Activated naive CD4-positive, alpha-beta T cell treated with anti-CD3 and anti-CD28 coated beads, Interleukin-2, amount 50 U/mL, for 16 hours (primary cell): ENCODE measurements around the gene NDFIP1.
A peak's percentile ranks its signal among the peaks of the same experiment; 100 is the strongest.

Source experiments
- DNase-seq: peaks from one replicate; pipeline ENCODE4 v3.0.0-alpha.2; 2020

NDFIP1 gene

DNA sequence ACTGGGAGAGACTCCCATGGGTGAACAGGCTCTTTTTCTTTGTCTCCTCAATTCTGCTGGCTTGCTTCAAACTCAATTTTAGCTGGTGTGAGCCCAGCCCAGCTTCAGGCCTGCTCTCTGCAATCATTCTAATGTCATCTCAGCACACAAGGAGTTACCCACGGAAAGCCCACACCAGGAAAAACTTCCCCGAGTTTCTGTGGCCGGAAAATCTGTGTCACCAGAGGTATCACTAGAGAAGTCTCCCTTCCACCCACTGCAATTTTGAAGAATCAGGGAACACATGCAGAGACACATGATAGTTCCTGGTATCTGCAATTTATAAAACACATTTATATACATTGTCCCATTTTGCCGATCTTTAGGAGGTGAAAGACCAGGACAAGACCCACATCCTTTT is 13.5 kb upstream of the NDFIP1 start:
- DNase-seq, result peak; percentile 56

DNA sequence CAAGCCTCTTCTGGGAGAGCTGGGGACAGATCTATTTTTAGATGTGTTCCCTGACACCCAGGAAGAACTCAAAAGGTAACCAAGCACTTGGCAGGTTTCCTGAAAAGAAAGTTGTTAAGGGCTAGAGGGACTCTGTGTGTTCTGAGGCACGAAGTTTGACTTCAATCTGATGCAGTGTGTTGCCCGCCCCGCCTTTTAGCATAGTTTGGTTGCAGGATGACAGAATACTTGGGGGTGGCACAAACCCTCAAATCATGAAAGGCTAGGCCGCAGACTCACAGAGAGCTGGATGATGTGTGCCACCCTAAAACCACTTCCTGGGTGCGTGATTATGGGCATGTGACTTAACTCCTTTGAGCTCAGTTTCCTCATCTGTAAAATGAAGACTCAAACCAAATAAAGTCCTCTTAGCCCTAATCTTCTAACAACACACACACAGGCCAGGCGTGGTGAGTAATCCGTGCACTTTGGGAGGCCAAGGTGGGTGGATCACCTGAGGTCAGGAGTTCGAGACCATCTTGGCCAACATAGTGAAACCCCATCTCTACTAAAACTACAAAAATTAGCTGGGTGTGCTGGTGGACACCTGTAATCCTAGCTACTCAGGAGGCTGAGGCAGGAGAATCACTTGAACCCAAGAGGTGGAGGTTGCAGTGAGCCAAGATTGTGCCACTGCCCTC is 12.8 kb upstream of the NDFIP1 start:
- DNase-seq, result peak; percentile 81

DNA sequence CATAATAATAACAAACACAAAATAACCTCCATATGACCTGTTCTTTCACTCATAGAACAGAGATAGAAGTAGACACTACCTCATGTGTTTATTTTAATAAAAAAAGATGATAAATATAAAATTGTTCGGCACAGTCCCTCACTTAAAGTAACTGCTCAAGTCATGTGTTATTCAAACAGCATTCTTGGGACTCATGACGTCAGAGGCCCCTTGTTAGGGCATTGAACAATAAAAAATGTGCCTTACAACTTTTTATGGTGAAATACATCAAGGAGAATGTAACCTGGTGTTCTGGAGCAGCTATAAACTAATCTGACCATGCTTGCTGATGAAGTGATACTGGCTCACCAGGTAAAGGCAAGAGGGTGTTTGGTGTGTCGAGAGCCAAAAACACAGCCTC is 12.2 kb upstream of the NDFIP1 start:
- DNase-seq, result no peak

DNA sequence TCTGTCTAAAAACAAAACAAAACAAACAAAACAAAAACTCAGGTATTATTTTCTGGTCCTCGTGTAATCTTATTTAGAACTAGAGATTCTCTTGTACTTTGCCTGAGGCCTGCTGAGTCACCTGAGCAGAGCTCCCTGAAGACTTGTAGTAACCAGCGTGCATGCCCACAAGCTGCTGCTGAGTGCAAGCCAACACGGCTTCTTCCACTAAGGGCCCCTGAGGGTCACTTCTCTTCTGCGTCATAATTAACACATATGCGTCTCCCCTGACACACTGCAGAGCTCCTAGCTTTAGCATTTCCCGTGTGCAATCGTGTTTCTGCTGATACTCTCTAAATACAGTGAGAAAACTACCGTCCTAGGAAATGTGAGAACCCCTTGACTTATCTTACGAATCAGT is 10.9 kb upstream of the NDFIP1 start:
- peak; percentile 40 for DNase-seq

DNA sequence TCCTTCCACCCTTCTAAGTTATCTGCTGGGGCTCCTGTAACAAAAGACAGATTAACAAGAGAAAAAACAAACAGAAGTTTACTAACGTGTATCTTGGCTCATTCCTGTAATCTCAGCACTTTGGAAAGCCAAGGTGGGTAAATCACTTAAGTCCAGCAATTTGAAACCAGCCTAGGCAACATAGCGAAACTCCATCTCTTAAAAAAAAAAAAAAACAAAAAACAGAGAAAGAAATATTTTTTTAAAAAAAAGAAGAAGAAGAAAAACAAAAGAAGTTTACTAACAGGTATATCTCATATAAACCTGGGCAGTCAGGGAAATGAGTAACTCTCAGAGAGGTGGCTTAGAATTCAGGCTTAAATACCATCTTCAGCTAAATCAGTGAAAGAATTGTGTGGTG is 10.3 kb upstream of the NDFIP1 start:
- DNase-seq, result no peak

DNA sequence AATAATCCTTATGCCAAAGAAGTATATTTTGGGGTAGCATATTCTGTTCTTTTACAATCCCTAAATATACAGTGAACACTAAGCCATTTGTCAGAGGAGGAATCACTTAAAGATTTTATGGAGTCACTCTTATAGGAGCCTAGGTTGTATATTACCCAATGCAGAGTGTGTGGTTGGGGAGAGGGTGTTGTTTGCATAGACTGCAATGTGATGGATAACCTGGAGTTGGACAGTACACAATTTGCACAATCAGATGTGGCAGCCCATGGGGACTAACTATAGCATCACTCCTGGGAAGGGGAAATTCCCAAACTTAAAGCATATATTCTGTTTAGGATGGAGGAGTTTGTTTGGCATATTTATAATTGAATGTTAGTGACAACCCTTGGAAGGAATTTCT is 9.6 kb upstream of the NDFIP1 start:
- no peak for DNase-seq

DNA sequence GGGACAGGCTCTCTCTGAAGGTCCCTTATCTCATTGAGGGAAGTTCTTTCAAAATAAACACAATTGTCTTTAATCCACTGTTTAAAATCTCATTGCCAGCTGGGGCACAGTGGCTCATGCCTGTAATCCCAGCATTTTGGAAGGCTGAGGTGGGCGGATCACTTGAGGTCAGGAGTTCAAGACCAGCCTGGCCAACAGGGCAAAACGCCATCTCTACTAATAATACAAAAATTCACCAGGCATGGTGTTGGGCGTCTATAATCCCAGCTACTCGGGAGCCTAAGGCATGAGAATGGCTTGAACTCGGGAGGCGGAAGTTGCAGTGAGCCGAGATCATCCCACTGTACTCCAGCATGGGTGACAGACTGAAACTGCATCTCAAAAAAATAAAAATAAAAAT is 8.3 kb upstream of the NDFIP1 start:
- no peak for DNase-seq

DNA sequence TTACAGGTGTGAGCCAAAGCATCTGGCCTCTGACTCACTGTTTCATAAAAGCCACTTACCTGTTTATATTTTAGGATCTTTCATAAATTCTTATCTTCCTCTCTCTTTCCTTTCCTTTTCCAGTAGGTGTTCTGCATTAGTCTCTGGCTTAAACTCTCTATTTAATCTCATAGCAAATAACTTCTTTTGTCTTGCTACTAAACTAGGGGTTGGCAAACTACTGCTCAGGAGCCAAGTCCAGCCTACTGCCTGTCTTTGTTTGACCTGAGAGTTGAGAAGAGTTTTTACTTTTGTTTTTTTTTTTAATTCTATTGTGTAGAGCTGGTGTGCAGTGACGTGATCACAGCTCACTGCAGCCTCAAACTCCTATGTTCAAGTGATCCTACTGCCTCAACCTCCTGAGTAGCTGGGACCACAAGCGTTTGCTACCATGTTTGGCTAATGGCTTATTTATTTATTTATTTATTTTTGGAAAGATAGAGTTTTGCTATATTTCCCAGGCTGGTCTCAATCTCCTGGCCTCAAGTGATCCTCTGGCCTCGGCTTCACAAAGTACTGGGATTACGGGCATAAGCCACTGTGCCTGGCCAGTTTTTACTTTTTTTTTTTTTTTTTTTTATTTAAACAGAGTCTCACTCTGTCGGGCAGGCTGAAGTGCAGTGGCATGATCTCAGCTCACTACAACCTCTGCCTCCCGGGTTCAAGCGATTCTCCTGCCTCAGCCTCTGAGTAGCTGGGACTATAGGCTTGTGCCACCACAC is 5.4 kb upstream of the NDFIP1 start:
- no peak for DNase-seq

DNA sequence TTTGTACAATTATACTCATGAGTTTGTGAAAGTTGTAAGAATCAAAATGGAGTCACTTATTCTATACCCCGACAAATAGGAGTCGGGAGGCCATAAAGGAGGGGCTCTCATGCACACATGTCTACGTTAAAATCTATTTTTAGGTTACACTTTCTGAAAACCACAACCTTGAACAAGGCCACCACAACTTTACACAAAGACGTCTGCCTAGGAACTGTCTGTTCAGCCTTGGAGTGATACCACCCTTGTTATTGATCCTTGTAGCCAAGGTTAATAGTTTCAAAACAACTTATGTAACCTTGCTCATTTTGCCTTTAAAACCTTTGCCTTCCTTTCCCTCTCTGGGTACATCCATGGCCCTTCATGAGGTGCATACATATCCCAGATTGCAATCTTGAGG is 4.1 kb upstream of the NDFIP1 start:
- no peak for DNase-seq

DNA sequence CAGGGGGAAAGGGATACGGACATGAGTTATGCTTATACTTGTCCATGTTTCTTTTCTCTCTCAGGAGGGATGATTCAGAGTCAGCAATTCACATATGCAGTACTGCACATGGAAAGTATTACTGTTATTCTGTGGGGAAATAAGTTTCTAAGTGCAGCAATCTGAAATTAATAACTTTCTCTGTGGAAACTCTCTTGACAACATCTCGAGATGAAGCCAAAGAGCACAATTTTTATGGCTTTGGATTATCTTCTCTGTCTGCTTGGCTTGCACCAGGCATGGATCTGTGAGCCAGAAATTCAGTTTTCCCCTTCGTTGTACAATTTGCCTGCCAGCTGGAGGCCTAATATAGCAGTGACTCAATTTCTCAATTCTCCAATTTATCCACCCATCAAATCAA is 2.5 kb upstream of the NDFIP1 start:
- DNase-seq, result no peak

DNA sequence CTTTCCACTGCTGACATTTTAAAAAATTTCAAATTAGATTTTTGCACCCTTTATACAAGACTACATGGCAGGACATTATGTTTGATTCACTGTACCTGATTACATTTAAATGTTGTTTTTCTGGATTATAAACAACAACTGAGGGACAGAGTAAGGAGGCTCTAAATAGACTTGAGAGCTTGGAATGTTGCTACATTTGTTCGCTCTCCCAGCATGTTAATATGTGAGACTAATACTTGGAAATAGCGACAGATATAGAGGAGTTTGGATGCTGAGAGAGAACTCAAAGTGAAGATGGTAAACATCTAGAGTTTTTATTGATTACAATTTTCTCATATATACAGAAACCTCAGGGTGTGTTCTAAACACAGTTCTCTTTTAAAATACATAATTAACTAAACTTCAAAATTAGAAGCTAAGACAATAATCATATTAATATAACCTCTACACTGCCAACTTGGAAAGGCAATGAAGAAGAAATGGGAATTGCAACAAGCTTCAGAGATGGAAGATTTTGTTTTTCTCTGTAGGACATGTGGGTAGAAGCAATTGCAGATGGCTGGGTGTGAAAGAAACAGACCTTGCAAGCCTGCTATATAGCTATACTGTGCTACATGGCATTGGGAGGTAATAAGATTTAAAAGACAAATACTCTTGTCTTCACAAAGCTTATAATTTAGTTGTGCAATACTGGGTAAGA is 1.4 kb upstream of the NDFIP1 start:
- no peak for DNase-seq

DNA sequence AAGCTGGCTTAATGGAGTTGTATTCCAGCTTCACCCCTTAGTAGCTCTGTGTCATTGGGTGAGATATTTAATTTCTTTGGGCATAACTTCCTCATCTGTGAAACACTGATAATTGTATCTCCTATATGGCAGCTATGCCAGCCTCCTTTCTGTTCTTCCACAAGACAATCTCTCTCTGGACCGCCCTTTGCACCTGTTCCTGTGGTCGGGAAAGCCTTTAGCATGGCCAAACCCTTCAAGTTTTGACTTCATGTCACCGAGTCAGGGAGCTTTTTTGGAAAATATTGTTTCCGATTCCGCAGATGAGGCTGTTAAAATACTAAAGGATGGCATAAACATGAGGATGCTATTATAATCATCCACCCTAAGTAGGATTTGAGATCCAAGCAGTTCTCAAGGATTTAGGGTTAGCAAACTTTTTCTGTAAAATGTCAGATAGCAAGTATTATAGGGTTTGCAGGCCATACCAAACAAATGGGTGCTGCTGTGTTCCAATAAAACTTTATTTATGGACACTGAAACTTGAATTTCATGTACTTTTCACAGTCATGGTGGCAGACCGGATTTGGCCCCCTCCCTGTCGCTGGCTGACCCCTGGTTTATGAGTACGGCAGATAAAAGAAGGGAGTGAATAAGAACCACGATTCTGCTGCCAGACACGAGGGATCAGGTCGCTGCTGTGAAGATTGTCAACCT is 695 bp upstream of the NDFIP1 start:
- no peak for DNase-seq

DNA sequence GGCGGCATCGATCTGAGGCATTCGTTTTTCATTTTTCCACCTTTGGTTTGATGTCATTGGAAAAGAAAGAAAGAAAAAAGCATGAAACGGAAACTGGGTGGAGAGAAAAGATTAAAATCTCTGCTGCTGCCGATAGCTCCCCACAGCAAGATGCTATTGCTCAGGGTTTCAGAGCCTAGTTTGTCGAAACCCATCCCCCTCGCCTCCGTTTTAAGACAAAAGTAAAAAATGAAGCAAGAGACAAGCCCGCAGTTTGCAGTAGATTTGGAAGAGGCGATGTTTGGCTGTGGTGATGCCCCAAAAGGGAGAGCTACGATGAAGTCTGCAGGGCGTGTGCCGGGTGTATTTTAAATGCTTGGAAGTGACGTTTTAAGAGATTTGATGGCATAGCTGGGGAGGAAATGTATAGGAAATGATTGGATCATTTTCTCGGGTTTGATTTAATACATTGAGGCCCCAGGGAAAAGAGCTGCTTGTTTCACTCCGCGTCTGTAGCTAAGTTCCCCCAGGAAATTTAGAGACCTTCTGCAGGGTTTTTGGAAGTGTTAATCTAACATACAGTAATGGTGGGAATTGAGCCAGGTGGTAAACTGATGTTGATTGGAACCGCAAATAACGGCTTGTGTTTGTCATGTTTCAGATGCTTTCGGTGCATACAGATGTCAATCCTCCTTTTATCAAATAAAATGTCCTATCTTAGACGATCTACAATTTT is 909 bp downstream of the NDFIP1 start:
- DNase-seq, result peak; percentile 63

DNA sequence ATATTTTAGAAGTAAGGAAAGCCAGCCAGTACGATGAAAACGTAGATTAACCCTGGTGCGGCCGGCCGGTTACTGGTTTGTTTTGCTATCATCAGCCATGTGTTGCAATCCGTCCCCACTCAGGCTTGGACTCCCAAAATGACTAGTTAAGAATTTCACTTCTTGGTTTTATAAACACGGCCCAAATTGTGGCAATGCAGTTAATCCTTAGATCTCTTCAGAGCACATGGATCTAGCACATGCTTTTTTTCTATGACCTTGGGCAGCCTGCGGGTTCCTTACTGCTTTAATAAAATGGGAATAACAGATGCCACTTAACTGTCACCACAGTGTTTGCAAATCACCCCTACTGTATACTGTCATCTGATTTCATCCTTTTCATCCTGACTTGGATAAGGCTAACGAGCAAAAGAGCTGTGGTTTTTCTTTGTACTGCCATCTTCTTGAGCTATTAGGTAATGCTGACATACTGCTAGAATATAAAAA is 1.5 kb downstream of the NDFIP1 start:
- no peak for DNase-seq

DNA sequence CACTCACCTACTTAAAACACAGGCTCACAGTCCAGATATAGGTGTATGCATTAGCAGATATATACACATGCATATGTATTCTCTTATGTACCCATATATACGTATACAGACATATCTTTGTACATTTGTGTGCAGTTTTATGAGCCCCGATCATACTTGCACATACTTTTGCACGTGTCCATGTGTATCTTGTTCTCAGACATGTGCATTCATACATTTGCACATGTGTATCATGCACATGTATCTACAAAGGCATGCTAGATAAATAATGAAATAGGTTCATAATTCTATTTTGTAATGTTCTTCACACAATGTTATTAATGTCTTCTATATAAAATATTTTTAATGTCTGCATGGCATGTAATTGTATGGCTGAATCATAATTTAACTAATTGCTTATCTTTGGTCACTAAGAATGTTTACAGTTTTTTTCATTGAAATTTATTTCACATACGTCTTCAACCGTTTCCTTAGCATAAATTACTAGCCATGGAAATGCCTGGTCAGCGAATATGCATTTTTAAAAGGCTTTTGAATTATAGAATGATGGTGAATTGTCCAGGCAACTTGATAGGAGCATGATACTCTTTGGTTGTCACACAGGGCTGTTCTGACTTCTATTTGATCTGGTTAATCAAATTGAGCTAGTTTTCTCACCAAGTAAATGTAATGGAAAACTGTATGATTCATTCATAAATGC is 2.6 kb downstream of the NDFIP1 start:
- DNase-seq, result no peak

DNA sequence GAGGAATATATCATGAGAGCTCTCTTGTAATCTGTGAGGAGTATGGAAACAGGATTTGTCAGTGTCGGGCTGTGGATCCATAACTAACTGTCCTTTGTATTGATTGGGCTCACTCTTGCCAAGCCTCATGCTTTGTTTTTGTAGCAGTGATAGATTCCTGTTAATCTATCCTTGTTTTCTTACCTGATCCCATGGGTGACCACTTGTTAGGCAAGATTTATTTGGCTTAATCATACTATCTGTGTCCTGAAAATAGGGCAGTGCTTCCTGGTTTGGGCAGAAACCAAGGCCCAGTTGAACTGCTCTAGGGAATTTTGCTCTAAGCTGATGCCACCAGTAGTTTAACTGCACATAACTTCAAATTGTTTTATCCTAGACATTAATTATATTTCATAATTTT is 6.1 kb downstream of the NDFIP1 start:
- no peak for DNase-seq

DNA sequence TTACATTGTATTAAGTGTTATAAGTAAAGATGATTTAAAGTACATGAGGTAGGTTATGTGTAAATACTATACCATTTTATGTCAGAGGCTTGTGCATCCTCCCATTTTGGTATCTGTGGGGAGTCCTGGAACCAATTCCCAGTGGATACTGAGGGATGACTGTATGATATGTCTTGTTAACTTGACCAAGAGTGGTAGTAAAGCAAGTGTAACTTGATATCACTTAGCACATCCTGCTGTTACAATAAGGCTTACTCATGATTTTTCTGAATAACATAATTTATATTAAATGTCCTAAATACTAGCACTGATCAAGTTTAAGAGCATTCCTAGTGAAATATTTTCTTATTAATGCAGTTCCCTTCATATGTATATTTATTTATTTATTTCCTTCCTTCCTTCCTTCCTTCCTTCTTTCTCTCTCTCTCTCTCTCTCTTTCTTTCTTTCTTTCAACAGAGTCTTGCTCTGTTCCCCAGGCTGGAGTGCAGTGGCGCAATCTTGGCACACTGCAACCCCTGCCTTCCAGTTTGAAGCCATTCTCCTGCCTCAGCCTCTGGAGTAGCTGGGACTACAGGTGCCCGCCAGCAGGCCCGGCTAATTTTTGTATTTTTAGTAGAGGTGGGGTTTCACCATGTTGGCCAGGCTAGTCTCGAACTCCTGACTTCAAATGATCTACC is 7.5 kb downstream of the NDFIP1 start:
- DNase-seq, result no peak

DNA sequence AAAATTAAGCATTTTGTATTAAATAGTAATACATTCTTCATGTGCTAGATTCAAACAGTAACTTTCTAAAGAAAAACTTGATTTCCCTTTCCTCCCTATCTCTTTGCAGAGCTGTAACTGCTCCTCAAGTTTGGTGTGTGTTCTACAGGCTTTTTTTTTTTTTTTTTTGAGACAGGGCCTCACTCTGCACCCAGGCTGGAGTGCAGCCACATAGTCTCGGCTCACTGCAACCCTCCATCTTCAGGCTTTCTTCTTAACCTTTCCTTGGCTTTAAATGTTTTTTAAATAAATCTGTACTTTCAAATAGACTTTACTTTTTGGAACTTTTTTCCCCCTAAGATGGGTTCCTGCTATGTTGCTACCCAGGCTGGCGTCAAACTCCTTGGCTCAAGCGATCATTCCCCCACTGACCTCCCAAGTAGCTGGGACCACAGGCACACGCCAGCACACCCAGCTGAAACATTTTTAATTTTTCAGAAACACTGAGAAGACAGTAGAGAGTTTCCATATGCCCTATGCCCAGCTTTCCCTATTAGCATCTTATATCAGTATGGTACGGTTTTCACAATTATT is 9.1 kb downstream of the NDFIP1 start:
- DNase-seq, result no peak

DNA sequence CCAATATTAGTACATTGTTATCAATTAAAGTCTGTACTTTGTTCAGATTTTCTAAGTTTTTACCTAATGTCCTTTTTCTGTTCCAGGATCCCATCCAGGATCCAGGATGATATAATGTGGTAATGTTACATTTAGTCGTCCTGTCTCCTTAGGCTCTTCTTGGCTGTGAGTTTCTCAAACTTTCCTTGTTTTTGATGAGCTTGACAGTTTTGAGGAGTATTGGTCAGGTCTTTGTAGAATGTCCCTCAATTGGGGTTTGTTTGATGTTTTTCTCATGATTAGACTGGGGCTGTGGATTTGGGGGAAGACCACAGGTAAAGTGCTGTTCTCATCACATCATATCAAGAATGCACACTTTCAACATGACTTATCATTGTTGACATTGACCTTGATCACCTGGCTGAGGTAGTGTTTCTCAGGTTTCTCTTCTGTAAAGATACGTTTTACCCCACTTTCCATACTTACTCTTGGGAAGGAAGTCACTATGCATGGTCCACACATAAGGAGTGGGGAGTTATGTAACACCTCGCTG is 9.6 kb downstream of the NDFIP1 start:
- no peak for DNase-seq

DNA sequence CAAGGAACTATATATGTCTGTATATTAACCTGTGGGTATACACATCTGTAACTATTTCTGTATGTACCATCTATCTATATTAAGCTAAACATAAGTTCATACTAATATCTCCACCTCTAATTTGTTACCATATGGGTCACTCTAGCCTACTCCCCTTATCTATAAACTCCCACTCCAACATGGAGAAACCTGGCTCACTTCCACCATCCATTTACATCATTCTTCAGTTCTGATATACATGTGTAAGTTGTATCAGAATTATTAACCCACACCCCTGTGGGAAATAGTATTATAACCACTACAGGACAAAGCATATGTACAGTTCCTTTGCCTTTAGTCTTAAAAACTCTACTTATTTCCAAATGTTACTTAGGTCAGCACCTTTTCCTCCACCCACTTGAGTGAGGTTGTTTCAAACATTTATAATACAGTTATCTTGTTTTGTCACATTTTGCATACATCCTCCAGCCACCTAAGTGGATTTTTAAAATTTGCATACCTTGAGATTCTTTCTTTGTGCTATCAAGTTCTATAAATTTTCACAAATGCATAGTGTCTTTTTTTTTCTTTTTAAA is 10.6 kb downstream of the NDFIP1 start:
- DNase-seq, result no peak
